Measurements from ENCODE around the gene PGM3. TPM values are rescaled to one million over a fixed set of nuclear protein-coding genes. Genes with fewer than 3 reads are reported as not detected.
A peak's percentile ranks its signal among the peaks of the same experiment; 100 is the strongest.

PGM3 gene
- total RNA-seq, 4 donors from 2014 or later = 16.0 to 30.0 (median 26.1) TPM

DNA sequence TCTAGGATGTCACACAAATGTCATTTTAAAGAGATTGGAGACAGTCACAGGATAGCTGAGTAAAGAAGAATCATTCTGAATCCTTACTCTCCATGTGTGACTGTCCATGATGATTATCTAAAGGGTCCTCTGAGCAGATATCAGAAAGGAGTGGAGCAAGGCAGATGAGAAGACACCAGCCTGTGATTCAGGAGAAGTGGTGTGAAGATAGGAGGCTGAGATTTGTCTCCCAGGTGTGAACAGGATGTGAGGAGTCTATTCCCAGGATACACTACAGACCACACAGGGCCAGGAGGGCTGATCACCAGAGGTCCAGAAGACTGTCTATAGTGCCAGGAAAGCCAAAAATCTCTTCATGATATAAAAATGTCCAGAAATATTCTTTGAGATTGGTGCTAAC is 27.1 kb upstream of the PGM3 start:
- no peaks in the 10 kb centered on the region for H3K27me3 ChIP-seq

DNA sequence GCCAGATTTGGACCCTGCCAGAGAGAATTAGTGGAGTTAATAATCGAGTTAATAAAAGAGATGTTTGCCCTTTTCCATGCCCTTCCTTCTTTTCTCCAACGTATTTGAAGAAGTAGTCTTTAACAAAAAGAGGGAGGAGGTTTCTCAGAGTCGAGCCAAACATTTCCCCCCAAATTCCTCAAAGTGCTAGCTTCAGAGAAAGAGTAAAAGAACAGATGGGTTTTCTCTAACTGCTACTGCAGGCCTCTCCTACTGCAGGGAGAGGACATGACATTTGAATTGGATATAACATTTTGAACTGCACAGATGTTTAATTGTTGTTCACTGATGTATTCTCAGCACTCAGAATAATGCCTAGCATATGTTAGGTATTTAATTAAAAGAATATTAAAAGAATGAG is 25.6 kb upstream of the PGM3 start:
- H3K4me1 ChIP-seq = no peaks in the 10 kb centered on the region
- TF ChIP-seq, protein P1, sequence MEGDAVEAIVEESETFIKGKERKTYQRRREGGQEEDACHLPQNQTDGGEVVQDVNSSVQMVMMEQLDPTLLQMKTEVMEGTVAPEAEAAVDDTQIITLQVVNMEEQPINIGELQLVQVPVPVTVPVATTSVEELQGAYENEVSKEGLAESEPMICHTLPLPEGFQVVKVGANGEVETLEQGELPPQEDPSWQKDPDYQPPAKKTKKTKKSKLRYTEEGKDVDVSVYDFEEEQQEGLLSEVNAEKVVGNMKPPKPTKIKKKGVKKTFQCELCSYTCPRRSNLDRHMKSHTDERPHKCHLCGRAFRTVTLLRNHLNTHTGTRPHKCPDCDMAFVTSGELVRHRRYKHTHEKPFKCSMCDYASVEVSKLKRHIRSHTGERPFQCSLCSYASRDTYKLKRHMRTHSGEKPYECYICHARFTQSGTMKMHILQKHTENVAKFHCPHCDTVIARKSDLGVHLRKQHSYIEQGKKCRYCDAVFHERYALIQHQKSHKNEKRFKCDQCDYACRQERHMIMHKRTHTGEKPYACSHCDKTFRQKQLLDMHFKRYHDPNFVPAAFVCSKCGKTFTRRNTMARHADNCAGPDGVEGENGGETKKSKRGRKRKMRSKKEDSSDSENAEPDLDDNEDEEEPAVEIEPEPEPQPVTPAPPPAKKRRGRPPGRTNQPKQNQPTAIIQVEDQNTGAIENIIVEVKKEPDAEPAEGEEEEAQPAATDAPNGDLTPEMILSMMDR (IDR thresholded peaks at IDR 0.05) = no peak
- TF ChIP-seq POLR2A (IDR thresholded peaks at IDR 0.05) = no peak
- no peak for DNase-seq

More for the DNA sequence above, 27.1 kb upstream of the PGM3 start:
- Histone ChIP-seq H3K4me1 (no peaks in the 10 kb centered on the region), H3K4me3 (no peak overlapping the region), H3K27ac (no peak overlapping the region), H3K36me3 (no peaks in the 10 kb centered on the region), H3K9me3 (no peaks in the 10 kb centered on the region)
- TF ChIP-seq POLR2A (IDR thresholded peaks at IDR 0.05) = no peak
- DNase-seq = no peak

DNA sequence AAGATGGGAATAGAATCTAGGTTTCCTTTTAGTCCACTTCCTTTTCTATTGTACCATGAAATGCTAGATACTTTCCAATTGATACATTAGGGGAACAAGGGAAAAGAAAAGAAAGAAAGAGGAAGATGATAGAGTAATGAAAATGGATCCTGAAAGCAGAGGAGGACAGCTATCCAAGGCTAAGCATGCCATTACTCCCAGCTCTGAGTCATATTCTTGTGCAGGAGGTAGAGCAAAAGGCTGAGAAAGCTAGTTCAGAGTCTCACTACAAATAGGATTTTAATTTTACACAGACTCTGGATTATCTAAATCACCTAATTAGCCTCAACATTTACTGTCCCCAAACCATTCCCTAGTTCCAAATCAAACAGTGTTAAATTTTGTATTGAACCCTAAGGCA is 23.7 kb upstream of the PGM3 start:
- Histone ChIP-seq H3K4me1 (no peaks in the 10 kb centered on the region), H3K27me3 (no peaks in the 10 kb centered on the region), H3K9me3 (no peaks in the 10 kb centered on the region), H3K36me3 (no peaks in the 10 kb centered on the region), H3K27ac (no peak overlapping the region), H3K4me3 (no peak overlapping the region)
- no peak for DNase-seq
- no peak for TF ChIP-seq POLR2A (IDR thresholded peaks at IDR 0.05)
- TF ChIP-seq, protein P1 (IDR thresholded peaks at IDR 0.05) = no peak

More for the DNA sequence above, 25.6 kb upstream of the PGM3 start:
- no peaks in the 10 kb centered on the region for H3K9me3 ChIP-seq
- H3K27me3 ChIP-seq = no peaks in the 10 kb centered on the region
- H3K36me3 ChIP-seq = no peaks in the 10 kb centered on the region
- H3K4me3 ChIP-seq = no peak overlapping the region
- H3K27ac ChIP-seq = no peak overlapping the region

DNA sequence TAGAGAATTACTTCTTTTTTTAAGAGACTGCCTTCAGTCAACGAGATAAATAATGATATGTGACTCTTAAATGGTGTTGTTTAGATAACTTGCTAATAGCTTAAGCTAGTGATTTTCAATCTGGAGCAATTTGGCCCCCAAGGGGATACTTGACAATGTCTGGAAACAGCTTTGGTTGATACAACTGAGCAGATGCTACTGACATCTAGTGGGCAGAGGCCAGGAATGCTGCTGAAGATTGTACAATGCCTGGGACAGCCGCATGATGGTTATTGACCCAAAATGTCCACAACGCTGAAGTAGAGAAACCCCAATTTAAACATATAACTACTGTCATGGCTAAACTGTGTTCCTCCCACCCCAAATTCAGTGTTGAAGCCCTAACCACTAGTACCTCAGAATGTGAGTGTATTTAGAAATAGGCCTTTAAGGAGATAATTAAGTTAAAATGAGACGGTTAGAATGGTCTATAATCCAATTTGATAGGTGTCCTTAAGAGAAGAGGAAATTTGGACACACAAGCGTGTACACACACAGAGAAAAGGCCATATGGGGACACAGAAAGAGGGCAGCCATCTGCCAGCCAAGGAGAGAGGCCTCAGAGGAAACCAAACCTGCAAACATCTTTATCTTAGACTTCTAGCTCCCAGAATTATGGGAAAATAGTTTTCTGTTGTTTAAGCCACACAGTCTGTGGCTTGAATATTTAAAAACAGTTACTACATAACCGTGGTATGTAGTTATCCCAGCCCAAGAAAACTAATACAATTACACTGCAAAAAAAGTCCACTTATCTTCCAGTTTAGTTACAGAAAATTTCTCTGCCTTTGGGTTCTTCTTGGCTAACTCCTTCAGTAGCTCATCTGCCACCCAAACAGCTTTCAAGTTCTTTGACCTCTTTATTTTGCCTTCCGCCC is 22.3 kb upstream of the PGM3 start:
- no peak overlapping the region for H3K27ac ChIP-seq
- H3K4me1 ChIP-seq = no peaks in the 10 kb centered on the region
- no peaks in the 10 kb centered on the region for H3K9me3 ChIP-seq
- no peak overlapping the region for H3K4me3 ChIP-seq
- H3K36me3 ChIP-seq = no peaks in the 10 kb centered on the region
- no peak for TF ChIP-seq POLR2A (IDR thresholded peaks at IDR 0.05)
- TF ChIP-seq, protein P1 (IDR thresholded peaks at IDR 0.05) = peak in 5 of 6 experiments; percentile 51 to 79 (median 74)
- DNase-seq = peak; percentile 47 to 83 (median 49)
- H3K27me3 ChIP-seq = no peaks in the 10 kb centered on the region

DNA sequence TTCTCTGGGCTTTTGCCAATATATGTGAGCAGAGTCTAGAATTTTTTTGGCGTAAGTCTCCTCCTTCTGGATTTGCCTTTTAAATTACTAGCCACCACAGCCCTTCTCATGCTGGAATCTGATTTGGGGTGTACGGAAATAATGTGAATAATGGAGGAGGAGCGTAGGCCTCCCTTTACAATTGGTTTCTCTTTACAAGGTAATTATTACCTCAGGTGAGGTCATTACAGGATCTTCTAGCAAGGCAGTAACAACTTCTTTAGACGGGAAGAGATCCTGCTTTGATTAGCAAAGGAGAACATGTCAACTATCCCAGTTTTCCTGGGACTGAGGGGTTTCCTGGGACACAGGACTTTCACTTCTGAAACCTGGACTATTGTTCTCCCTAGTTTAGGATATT is 9.0 kb upstream of the PGM3 start:
- no peak overlapping the region for H3K4me3 ChIP-seq
- H3K27me3 ChIP-seq = no peaks in the 10 kb centered on the region
- H3K36me3 ChIP-seq = peaks cover 0 to 4% (median 0%) of the 10 kb centered on the region in 3 donors
- H3K4me1 ChIP-seq = no peaks in the 10 kb centered on the region
- no peak overlapping the region for H3K27ac ChIP-seq
- TF ChIP-seq POLR2A (IDR thresholded peaks at IDR 0.05) = no peak
- TF ChIP-seq, protein P1 (IDR thresholded peaks at IDR 0.05) = no peak
- DNase-seq = no peak
- no peaks in the 10 kb centered on the region for H3K9me3 ChIP-seq

DNA sequence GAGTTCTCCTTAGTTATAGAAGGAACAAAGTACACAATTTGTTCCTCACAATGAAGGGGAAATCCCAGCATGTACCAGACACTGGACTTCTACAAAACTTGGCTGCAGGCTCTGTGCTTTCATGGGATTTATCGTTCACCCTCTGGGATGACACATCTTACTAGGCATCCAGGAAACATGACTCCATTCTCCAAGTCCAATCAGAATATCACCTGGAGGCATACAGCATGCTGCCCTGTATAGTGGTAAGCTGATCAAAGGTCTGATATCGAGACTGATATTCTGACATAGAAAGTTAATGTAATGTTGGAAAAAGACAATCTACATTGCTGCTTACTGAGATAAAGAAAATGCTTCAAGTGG is 6.8 kb upstream of the PGM3 start:
- H3K4me3 ChIP-seq = no peak overlapping the region
- TF ChIP-seq, protein P1 (IDR thresholded peaks at IDR 0.05) = no peak
- TF ChIP-seq POLR2A (IDR thresholded peaks at IDR 0.05) = no peak
- H3K36me3 ChIP-seq = peaks cover 0 to 4% (median 0%) of the 10 kb centered on the region in 3 donors
- no peak for DNase-seq
- H3K27ac ChIP-seq = no peak overlapping the region
- no peaks in the 10 kb centered on the region for H3K4me1 ChIP-seq
- H3K27me3 ChIP-seq = no peaks in the 10 kb centered on the region
- H3K9me3 ChIP-seq = no peaks in the 10 kb centered on the region

Data from Peyer's patch (tissue), 4 donors.